GM12892 (cell line): ENCODE measurements around the gene CFAP97D2.

Experiments used
- POLR2A ChIP-seq: IDR thresholded peaks from 2 replicates; pipeline ENCODE4 v1.6.1; 2011; ENCODE audit warnings: low read depth, low read length, control low read depth
- POLR2AphosphoS5 ChIP-seq: IDR thresholded peaks from 2 replicates; pipeline ENCODE4 v1.6.1; 2011; ENCODE audit warnings: low read depth, low read length, control low read depth
- TAF1 ChIP-seq: IDR thresholded peaks from 2 replicates; pipeline ENCODE4 v1.6.1; 2011; ENCODE audit warnings: low read depth, mild to moderate bottlenecking, control low read depth, low read length, borderline replicate concordance

DNA sequence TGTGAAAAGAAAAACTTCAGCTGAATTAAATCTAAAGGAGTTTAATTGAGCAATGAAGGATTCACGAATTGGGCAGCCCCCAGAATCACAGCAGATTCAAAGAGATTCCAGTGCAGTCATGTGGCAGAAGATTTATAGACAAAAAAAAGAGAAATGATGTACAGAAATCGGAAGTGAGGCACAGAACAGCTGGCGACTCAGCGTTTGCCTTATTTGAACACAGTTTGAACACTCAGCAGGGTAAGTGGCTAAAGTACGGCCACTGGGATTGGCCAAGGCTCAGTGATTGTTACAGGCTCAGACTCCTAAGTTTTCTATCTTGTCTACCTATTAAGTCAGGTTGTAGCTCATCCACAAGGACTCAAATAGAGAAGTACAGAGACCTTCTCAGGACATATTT is 11.6 kb upstream of the CFAP97D2 start:
- TF ChIP-seq POLR2A: no peak
- TF ChIP-seq POLR2AphosphoS5: no peak
- TF ChIP-seq TAF1: no peak
